ENCODE data around the gene ELOVL6. TPM values are rescaled to one million over a fixed set of nuclear protein-coding genes. Genes with fewer than 3 reads are reported as not detected.
A peak's percentile ranks its signal among the peaks of the same experiment; 100 is the strongest.

The ELOVL6 gene
- total and polyA plus RNA-seq, 4 donors = 0.25 to 6.5 (median 2.7) TPM

GRCh38 chr4:110061076-110061475 lies 137.3 kb downstream of the ELOVL6 start:
- Histone ChIP-seq H3K9me3 (ENCODE audit: control insufficient read depth, low read length) (no peaks in the 10 kb centered on the region), H3K4me3 (ENCODE audit: low read length in 2 of 2) (no peak overlapping the region), H3K36me3 (ENCODE audit: control insufficient read depth in 1 of 2, insufficient read depth in 2 of 2, low read length in 1 of 2) (no peaks in the 10 kb centered on the region), H3K27me3 (ENCODE audit: control insufficient read depth in 1 of 2, insufficient read depth in 2 of 2, low read length in 1 of 2) (no peaks in the 10 kb centered on the region), H3K4me1 (ENCODE audit: control insufficient read depth in 1 of 2, insufficient read depth in 2 of 2, low read length in 2 of 2) (no peaks in the 10 kb centered on the region), H3K27ac (ENCODE audit: low read depth in 1 of 2, low read length in 2 of 2) (no peak overlapping the region)
- no peak for ATAC-seq (ENCODE audit: low FRiP score)
- intact Hi-C loops (cut with DNase I) = no loop called here
- WGBS, 2 donors = 72 to 76% methylated on average over 2 of the region's 2 CpGs
- DNase-seq = no peak

DNA sequence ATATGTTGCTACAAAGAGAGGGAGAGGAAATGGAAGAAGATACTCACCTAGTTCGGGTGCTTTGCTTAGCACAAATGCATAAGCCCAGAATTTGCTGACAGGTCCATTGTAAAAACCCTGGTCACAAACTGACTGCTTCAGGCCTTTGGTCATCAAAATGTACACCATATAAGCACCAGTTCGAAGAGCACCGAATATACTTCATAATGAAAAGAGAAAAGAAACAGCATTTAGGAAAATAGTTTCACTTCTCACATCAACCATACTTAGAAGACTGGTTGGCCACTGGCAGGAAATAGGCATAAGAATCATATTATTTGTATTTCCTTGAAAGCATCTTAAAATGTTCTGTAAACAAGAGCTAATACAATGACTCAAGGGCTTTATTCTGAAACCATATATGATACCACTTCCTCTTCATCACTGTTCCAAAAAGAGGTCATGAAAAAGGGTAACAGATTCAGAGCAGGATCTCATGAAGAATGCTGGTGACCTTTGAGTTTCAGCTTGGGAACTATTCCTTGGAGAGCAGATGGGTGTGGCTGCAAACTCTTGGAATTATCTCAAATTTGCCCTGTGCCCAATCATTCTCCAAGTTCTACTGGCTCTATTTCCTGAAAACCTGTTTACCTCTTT lies 138.7 kb downstream of the ELOVL6 start:
- intact Hi-C loops (cut with DNase I) = no loop called here
- Histone ChIP-seq H3K4me1 (ENCODE audit: control insufficient read depth in 1 of 2, insufficient read depth in 2 of 2, low read length in 2 of 2) (peaks cover 0 to 1% of the 10 kb centered on the region in 2 donors), H3K36me3 (ENCODE audit: control insufficient read depth in 1 of 2, insufficient read depth in 2 of 2, low read length in 1 of 2) (no peaks in the 10 kb centered on the region), H3K27ac (ENCODE audit: low read depth in 1 of 2, low read length in 2 of 2) (no peak overlapping the region), H3K4me3 (ENCODE audit: low read length in 2 of 2) (no peak overlapping the region), H3K9me3 (ENCODE audit: control insufficient read depth, low read length) (no peaks in the 10 kb centered on the region), H3K27me3 (ENCODE audit: control insufficient read depth in 1 of 2, insufficient read depth in 2 of 2, low read length in 1 of 2) (no peaks in the 10 kb centered on the region)
- DNase-seq (no peak), ATAC-seq (ENCODE audit: low FRiP score) (no peak)
- WGBS, 2 donors = 88 to 89% methylated on average over 3 of the region's 3 CpGs

GRCh38 chr4:110058677-110059076 lies 139.7 kb downstream of the ELOVL6 start:
- Histone ChIP-seq H3K9me3 (ENCODE audit: control insufficient read depth, low read length) (no peaks in the 10 kb centered on the region), H3K4me3 (ENCODE audit: low read length in 2 of 2) (no peak overlapping the region), H3K4me1 (ENCODE audit: control insufficient read depth in 1 of 2, insufficient read depth in 2 of 2, low read length in 2 of 2) (peaks cover 0 to 1% of the 10 kb centered on the region in 2 donors), H3K27me3 (ENCODE audit: control insufficient read depth in 1 of 2, insufficient read depth in 2 of 2, low read length in 1 of 2) (no peaks in the 10 kb centered on the region), H3K36me3 (ENCODE audit: control insufficient read depth in 1 of 2, insufficient read depth in 2 of 2, low read length in 1 of 2) (no peaks in the 10 kb centered on the region), H3K27ac (ENCODE audit: low read depth in 1 of 2, low read length in 2 of 2) (no peak overlapping the region)
- DNase-seq (no peak), ATAC-seq (ENCODE audit: low FRiP score) (no peak)
- intact Hi-C loops (cut with DNase I) = no loop called here
- 83 to 98% methylated on average over 1 of the region's 1 CpG for WGBS, 2 donors

DNA sequence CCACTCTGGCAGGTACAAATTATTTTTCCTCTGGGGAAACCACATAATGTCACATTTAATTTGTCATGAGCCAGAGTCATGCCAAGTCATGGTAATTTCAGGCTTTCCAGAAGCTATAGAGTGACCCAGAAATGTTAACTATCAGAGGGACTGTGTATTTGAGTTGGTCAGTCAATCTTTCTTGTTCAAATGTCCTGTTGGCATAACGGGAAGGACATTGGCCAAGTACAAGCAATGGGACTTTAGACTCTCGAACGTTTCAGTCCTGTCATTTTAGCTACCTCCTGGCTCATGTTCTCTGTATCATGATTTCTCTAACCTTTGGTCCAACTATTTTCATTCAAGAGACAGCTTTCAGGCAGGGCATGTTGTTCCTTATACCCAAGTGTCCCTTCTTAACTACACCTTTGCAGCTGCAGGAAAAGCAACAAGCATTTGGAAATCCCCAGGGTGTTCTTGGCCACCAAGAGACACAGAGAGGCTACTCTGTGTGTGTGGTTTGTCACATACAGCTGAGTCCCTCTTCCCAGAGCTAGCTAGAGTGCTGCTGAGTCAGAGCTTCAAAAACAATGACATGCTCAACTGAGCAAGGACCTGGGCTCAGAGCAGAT lies 143.2 kb downstream of the ELOVL6 start:
- intact Hi-C loops (cut with DNase I) = no loop called here
- Histone ChIP-seq H3K27me3 (ENCODE audit: control insufficient read depth in 1 of 2, insufficient read depth in 2 of 2, low read length in 1 of 2) (no peaks in the 10 kb centered on the region), H3K9me3 (ENCODE audit: control insufficient read depth, low read length) (no peaks in the 10 kb centered on the region), H3K4me1 (ENCODE audit: control insufficient read depth in 1 of 2, insufficient read depth in 2 of 2, low read length in 2 of 2) (peaks cover 0 to 1% of the 10 kb centered on the region in 2 donors), H3K27ac (ENCODE audit: low read depth in 1 of 2, low read length in 2 of 2) (no peak overlapping the region), H3K36me3 (ENCODE audit: control insufficient read depth in 1 of 2, insufficient read depth in 2 of 2, low read length in 1 of 2) (no peaks in the 10 kb centered on the region), H3K4me3 (ENCODE audit: low read length in 2 of 2) (no peak overlapping the region)
- ATAC-seq (ENCODE audit: low FRiP score) (no peak), DNase-seq (no peak)
- WGBS, 2 donors = 34 to 39% methylated on average over 3 of the region's 3 CpGs

GRCh38 chr4:110049951-110050925 lies 148.2 kb downstream of the ELOVL6 start:
- DNase-seq = no peak
- intact Hi-C loops (cut with DNase I) = loop anchor here (1.0 to 2.0 kb wide), 2 partner anchors 161 kb away; no protein-coding TSS in a partner anchor
- Histone ChIP-seq H3K36me3 (ENCODE audit: control insufficient read depth in 1 of 2, insufficient read depth in 2 of 2, low read length in 1 of 2) (no peaks in the 10 kb centered on the region), H3K4me1 (ENCODE audit: control insufficient read depth in 1 of 2, insufficient read depth in 2 of 2, low read length in 2 of 2) (no peaks in the 10 kb centered on the region), H3K9me3 (ENCODE audit: control insufficient read depth, low read length) (no peaks in the 10 kb centered on the region), H3K27me3 (ENCODE audit: control insufficient read depth in 1 of 2, insufficient read depth in 2 of 2, low read length in 1 of 2) (no peaks in the 10 kb centered on the region), H3K27ac (ENCODE audit: low read depth in 1 of 2, low read length in 2 of 2) (no peak overlapping the region), H3K4me3 (ENCODE audit: low read length in 2 of 2) (no peak overlapping the region)
- 61 to 62% methylated on average over 9 of the region's 9 CpGs for WGBS, 2 donors
- no peak for ATAC-seq (ENCODE audit: low FRiP score)

- H3K27me3 ChIP-seq (ENCODE audit: control insufficient read depth in 1 of 2, insufficient read depth in 2 of 2, low read length in 1 of 2) = no peaks in the 10 kb centered on the region
- H3K27ac ChIP-seq (ENCODE audit: low read depth in 1 of 2, low read length in 2 of 2) = no peak overlapping the region
- no peaks in the 10 kb centered on the region for H3K9me3 ChIP-seq (ENCODE audit: control insufficient read depth, low read length)
- no peak for DNase-seq
- no peak for ATAC-seq (ENCODE audit: low FRiP score)
- H3K36me3 ChIP-seq (ENCODE audit: control insufficient read depth in 1 of 2, insufficient read depth in 2 of 2, low read length in 1 of 2) = no peaks in the 10 kb centered on the region
- intact Hi-C loops (cut with DNase I) = no loop called here
- WGBS, 2 donors = 92 to 93% methylated on average over 5 of the region's 5 CpGs
- no peak overlapping the region for H3K4me3 ChIP-seq (ENCODE audit: low read length in 2 of 2)
- no peaks in the 10 kb centered on the region for H3K4me1 ChIP-seq (ENCODE audit: control insufficient read depth in 1 of 2, insufficient read depth in 2 of 2, low read length in 2 of 2)
Measured at GRCh38 chr4:110046588-110047049, 151.8 kb downstream of the ELOVL6 start.

GRCh38 chr4:110042545-110043517 lies 155.6 kb downstream of the ELOVL6 start:
- Histone ChIP-seq H3K4me1 (ENCODE audit: control insufficient read depth in 1 of 2, insufficient read depth in 2 of 2, low read length in 2 of 2) (no peaks in the 10 kb centered on the region), H3K4me3 (ENCODE audit: low read length in 2 of 2) (no peak overlapping the region), H3K36me3 (ENCODE audit: control insufficient read depth in 1 of 2, insufficient read depth in 2 of 2, low read length in 1 of 2) (no peaks in the 10 kb centered on the region), H3K9me3 (ENCODE audit: control insufficient read depth, low read length) (no peaks in the 10 kb centered on the region), H3K27ac (ENCODE audit: low read depth in 1 of 2, low read length in 2 of 2) (no peak overlapping the region), H3K27me3 (ENCODE audit: control insufficient read depth in 1 of 2, insufficient read depth in 2 of 2, low read length in 1 of 2) (no peaks in the 10 kb centered on the region)
- intact Hi-C loops (cut with DNase I) = no loop called here
- 14 to 16% methylated on average over 13 of the region's 13 CpGs for WGBS, 2 donors
- ATAC-seq (ENCODE audit: low FRiP score) (peak; percentile 16), DNase-seq (no peak)

GRCh38 chr4:110041735-110042134 lies 156.7 kb downstream of the ELOVL6 start:
- Histone ChIP-seq H3K4me3 (ENCODE audit: low read length in 2 of 2) (no peak overlapping the region), H3K36me3 (ENCODE audit: control insufficient read depth in 1 of 2, insufficient read depth in 2 of 2, low read length in 1 of 2) (no peaks in the 10 kb centered on the region), H3K27ac (ENCODE audit: low read depth in 1 of 2, low read length in 2 of 2) (no peak overlapping the region), H3K9me3 (ENCODE audit: control insufficient read depth, low read length) (no peaks in the 10 kb centered on the region), H3K27me3 (ENCODE audit: control insufficient read depth in 1 of 2, insufficient read depth in 2 of 2, low read length in 1 of 2) (no peaks in the 10 kb centered on the region), H3K4me1 (ENCODE audit: control insufficient read depth in 1 of 2, insufficient read depth in 2 of 2, low read length in 2 of 2) (no peaks in the 10 kb centered on the region)
- ATAC-seq (ENCODE audit: low FRiP score) (no peak), DNase-seq (no peak)
- 52 to 66% methylated on average over 1 of the region's 1 CpG for WGBS, 2 donors
- intact Hi-C loops (cut with DNase I) = no loop called here

All from aorta (tissue), 5 donors.